A673 (cell line): ENCODE results near the gene R3HDM1. TPM values are rescaled to one million over a fixed set of nuclear protein-coding genes. Genes with fewer than 3 reads are reported as not detected.

ENCODE experiments used
- BruUV-seq: library from RNA; stranded (reverse); fragments of 400-500 nt; replicated peaks from 2 replicates; lab custom pipeline; 2021; lab: Mats Ljungman, UMichigan
- CTCF ChIA-PET: fragments of 300-600 bp; sonication (Branson Sonifier 250); formaldehyde crosslinking; loops from one replicate; lab custom pipeline; 2022; ENCODE audit warnings: antibody characterized with exemption; lab: Charles Lee
- POLR2A ChIA-PET: fragments of 300-600 bp; sonication (Branson Sonifier 250); formaldehyde crosslinking; loops from one replicate; lab custom pipeline; 2022; ENCODE audit warnings: antibody characterized with exemption; ENCODE audit not compliant: low non-redundant PET; lab: Charles Lee
- DNase-seq: peaks from one replicate; pipeline ENCODE4 v3.0.0-alpha.2; 2015; ENCODE audit warnings: low spot score
- H3K27ac ChIP-seq: fragments of 200-600 bp; sonication (generic); 2 replicates; pipeline ENCODE4 v1.5.1; 2016; ENCODE audit warnings: mixed run types, low read depth, mild to moderate bottlenecking, mixed read lengths, antibody characterized with exemption, low read length; ENCODE audit not compliant: poor library complexity, severe bottlenecking
- H3K27me3 ChIP-seq: fragments of 200-600 bp; sonication (generic); replicated peaks from 2 replicates; pipeline ENCODE4 v1.6.1; 2017; ENCODE audit warnings: mixed run types, low read depth, mild to moderate bottlenecking, mixed read lengths, antibody characterized with exemption, low read length; ENCODE audit not compliant: insufficient read depth, poor library complexity
- H3K36me3 ChIP-seq: fragments of 200-600 bp; sonication (generic); 2 replicates; pipeline ENCODE4 v1.6.1; 2016; ENCODE audit warnings: mixed run types, mild to moderate bottlenecking, mixed read lengths, antibody characterized with exemption, low read length; ENCODE audit not compliant: insufficient read depth, poor library complexity, severe bottlenecking
- H3K4me1 ChIP-seq: fragments of 200-600 bp; sonication (generic); 2 replicates; pipeline ENCODE4 v1.6.1; 2017; ENCODE audit warnings: mixed run types, mild to moderate bottlenecking, mixed read lengths, antibody characterized with exemption, low read length; ENCODE audit not compliant: insufficient read depth, poor library complexity, severe bottlenecking
- H3K4me3 ChIP-seq: fragments of 200-600 bp; sonication (generic); 2 replicates; pipeline ENCODE4 v1.5.1; 2016; ENCODE audit warnings: low read depth, mixed run types, mild to moderate bottlenecking, mixed read lengths, low read length; ENCODE audit not compliant: poor library complexity, severe bottlenecking
- H3K9me3 ChIP-seq: fragments of 200-600 bp; sonication (generic); 2 replicates; pipeline ENCODE4 v1.6.1; 2016; ENCODE audit warnings: mixed run types, low read depth, mild to moderate bottlenecking, mixed read lengths, antibody characterized with exemption, low read length; ENCODE audit not compliant: poor library complexity, severe bottlenecking
- CTCF ChIP-seq: fragments of 300-800, 200-600 bp; sonication (generic); conservative IDR thresholded peaks from 2 replicates; pipeline ENCODE4 v1.5.1; 2017; ENCODE audit warnings: low read depth, mild to moderate bottlenecking, antibody characterized with exemption, low read length, moderate library complexity, mixed read lengths
- EZH2 ChIP-seq: fragments of 200-600 bp; sonication (generic); IDR thresholded peaks from 2 replicates; pipeline ENCODE4 v1.6.1; 2017; ENCODE audit warnings: borderline replicate concordance, low read depth, mild to moderate bottlenecking, mixed read lengths, antibody characterized with exemption, low read length; ENCODE audit not compliant: poor library complexity, severe bottlenecking
- intact Hi-C: fragments of 100-400 bp; cut with micrococcal nuclease; formaldehyde crosslinking; loops from one replicate; pipeline ENCODE4 v1.10.0; 2022; ENCODE audit not compliant: unreplicated experiment
- total RNA-seq: library from RNA; stranded (reverse); gene quantifications from 2 replicates; pipeline ENCODE4 v1.2.3, GENCODE V29; 2021

Gene R3HDM1
- total RNA-seq, 1 experiment from 2014 or later: 65.4 TPM

GRCh38 chr2:135546436-135546835 is 15.2 kb downstream of the R3HDM1 start:
- H3K27me3 ChIP-seq: no peaks in the 10 kb centered on the region
- no peak overlapping the region for H3K27ac ChIP-seq
- TF ChIP-seq EZH2: no peak
- TF ChIP-seq CTCF: no peak
- intact Hi-C loops: no loop called here
- H3K4me1 ChIP-seq: no peaks in the 10 kb centered on the region
- no peaks in the 10 kb centered on the region for H3K36me3 ChIP-seq
- CTCF ChIA-PET: no interaction called here
- DNase-seq: no peak
- no TSS peak for BruUV-seq
- H3K4me3 ChIP-seq: no peak overlapping the region
- no peaks in the 10 kb centered on the region for H3K9me3 ChIP-seq
- POLR2A ChIA-PET: no interaction called here

- ChIA-PET CTCF (no interaction called here), POLR2A (no interaction called here)
- BruUV-seq: no TSS peak
Measured at GRCh38 chr2:135547311-135547710, 16.0 kb downstream of the R3HDM1 start.

GRCh38 chr2:135551356-135551755 is 20.1 kb downstream of the R3HDM1 start:
- H3K4me3 ChIP-seq: no peak overlapping the region
- no peak overlapping the region for H3K27ac ChIP-seq
- H3K4me1 ChIP-seq: no peaks in the 10 kb centered on the region
- DNase-seq: no peak
- no peaks in the 10 kb centered on the region for H3K27me3 ChIP-seq
- H3K36me3 ChIP-seq: no peaks in the 10 kb centered on the region
- TF ChIP-seq CTCF (no peak), EZH2 (no peak)
- no TSS peak for BruUV-seq
- no peaks in the 10 kb centered on the region for H3K9me3 ChIP-seq
- ChIA-PET CTCF (no interaction called here), POLR2A (interaction anchor here (0.7 kb wide), 1 partner anchor 482 kb away, joined by 3 read pairs; no protein-coding TSS in a partner anchor)
- intact Hi-C loops: no loop called here

More at GRCh38 chr2:135547311-135547710, 16.0 kb downstream of the R3HDM1 start:
- TF ChIP-seq EZH2 (no peak), CTCF (no peak)
- Histone ChIP-seq H3K36me3 (no peaks in the 10 kb centered on the region), H3K4me1 (no peaks in the 10 kb centered on the region), H3K27ac (no peak overlapping the region), H3K4me3 (no peak overlapping the region), H3K27me3 (no peaks in the 10 kb centered on the region), H3K9me3 (no peaks in the 10 kb centered on the region)
- intact Hi-C loops: no loop called here
- DNase-seq: no peak
